HepG2 (cell line): ENCODE data around the gene FAAP20. TPM values are rescaled to one million over a fixed set of nuclear protein-coding genes. Genes with fewer than 3 reads are reported as not detected.

Source experiments
- AGO2 ChIP-seq: fragments of 200-400 bp; formaldehyde crosslinking; optimal IDR thresholded peaks from 2 replicates; pipeline ENCODE3; 2017; ENCODE audit warnings: mild to moderate bottlenecking, low read depth, low read length, moderate library complexity
- ETV5 ChIP-seq: IDR thresholded peaks from 2 replicates; pipeline ENCODE4 v1.6.1; 2018; ENCODE audit warnings: missing biosample characterization, missing genetic modification reagents, inconsistent platforms, borderline replicate concordance
- GABPA ChIP-seq, 2 experiments: IDR thresholded peaks; 2 replicates each; pipeline ENCODE4 v1.6.1; 2011 to 2016; ENCODE audit warnings: low read depth in 2 of 2, low read length in 1 of 2, missing biosample characterization in 1 of 2, missing genetic modification characterization in 1 of 2
- GABPB1 ChIP-seq: IDR thresholded peaks from 2 replicates; pipeline ENCODE4 v1.6.1; 2016; ENCODE audit warnings: mild to moderate bottlenecking, missing genetic modification reagents, moderate library complexity, missing compliant biosample characterization
- KDM1A ChIP-seq: IDR thresholded peaks from 2 replicates; pipeline ENCODE4 v1.6.1; 2016; ENCODE audit warnings: missing compliant biosample characterization
- MAF1 ChIP-seq: sonication (generic); formaldehyde crosslinking; IDR thresholded peaks from 2 replicates; pipeline ENCODE4 v1.5.0; 2020; ENCODE audit warnings: missing genetic modification reagents, borderline replicate concordance
- MED8 ChIP-seq: sonication (generic); formaldehyde crosslinking; IDR thresholded peaks from 2 replicates; pipeline ENCODE4 v1.8.1; 2023; ENCODE audit warnings: mild to moderate bottlenecking, missing genetic modification reagents; ENCODE audit not compliant: insufficient replicate concordance
- PRMT3 ChIP-seq: sonication (generic); formaldehyde crosslinking; IDR thresholded peaks from 2 replicates; pipeline ENCODE4 v1.8.1; 2022; ENCODE audit warnings: low read depth, mild to moderate bottlenecking, moderate library complexity, missing genetic modification reagents, borderline replicate concordance
- SNAI1 ChIP-seq: sonication (generic); formaldehyde crosslinking; IDR thresholded peaks from 2 replicates; pipeline ENCODE4 v1.5.0; 2020; ENCODE audit warnings: mild to moderate bottlenecking, missing genetic modification reagents, borderline replicate concordance
- TBX2 ChIP-seq: sonication (generic); formaldehyde crosslinking; IDR thresholded peaks from 2 replicates; pipeline ENCODE4 v1.5.0; 2020; ENCODE audit warnings: missing genetic modification reagents, mild to moderate bottlenecking, borderline replicate concordance
- ZBTB8A ChIP-seq: sonication (generic); formaldehyde crosslinking; IDR thresholded peaks from 2 replicates; pipeline ENCODE4 v1.4.0; 2020; ENCODE audit warnings: mild to moderate bottlenecking, low read depth, missing genetic modification reagents, borderline replicate concordance
- ZFX ChIP-seq: sonication (generic); formaldehyde crosslinking; IDR thresholded peaks from 2 replicates; pipeline ENCODE4 v1.4.0; 2020; ENCODE audit warnings: mild to moderate bottlenecking, low read depth, missing genetic modification reagents, moderate library complexity
- ZFY ChIP-seq: sonication (generic); formaldehyde crosslinking; IDR thresholded peaks from 2 replicates; pipeline ENCODE4 v1.4.0; 2020; ENCODE audit warnings: missing genetic modification reagents
- ZKSCAN5 ChIP-seq: sonication (generic); formaldehyde crosslinking; IDR thresholded peaks from 2 replicates; pipeline ENCODE4 v1.5.1; 2020; ENCODE audit warnings: mild to moderate bottlenecking, missing genetic modification reagents
- ZNF12 ChIP-seq: sonication (generic); formaldehyde crosslinking; IDR thresholded peaks from 2 replicates; pipeline ENCODE4 v1.5.0; 2020; ENCODE audit warnings: missing genetic modification reagents
- ZNF17 ChIP-seq: sonication (generic); formaldehyde crosslinking; IDR thresholded peaks from 2 replicates; pipeline ENCODE4 v1.5.0; 2020; ENCODE audit warnings: mild to moderate bottlenecking, missing genetic modification reagents
- ZNF296 ChIP-seq: sonication (generic); formaldehyde crosslinking; conservative IDR thresholded peaks from 2 replicates; pipeline ENCODE4 v1.5.0; 2020; ENCODE audit warnings: mild to moderate bottlenecking, missing genetic modification reagents
- ZNF547 ChIP-seq: sonication (generic); formaldehyde crosslinking; IDR thresholded peaks from 2 replicates; pipeline ENCODE4 v1.5.1; 2020; ENCODE audit warnings: mild to moderate bottlenecking, missing genetic modification reagents
- ZNF563 ChIP-seq: sonication (generic); formaldehyde crosslinking; IDR thresholded peaks from 2 replicates; pipeline ENCODE4 v1.8.0; 2022; ENCODE audit warnings: mild to moderate bottlenecking, moderate library complexity, missing genetic modification reagents
- ZSCAN22 ChIP-seq: sonication (generic); formaldehyde crosslinking; IDR thresholded peaks from 2 replicates; pipeline ENCODE4 v1.4.0; 2020; ENCODE audit warnings: mild to moderate bottlenecking, missing genetic modification reagents
- polyA plus RNA-seq, 8 experiments: library from polyadenylated mRNA; depleted of rRNA in 3 of 8; stranded (reverse) in 7 of 8; unstranded in 1 of 8; fragments of >200 nt; fragmentation: Illumina TruSeq in 4 of 8; extraction: Trizol in 4 of 8; gene quantifications; 2 replicates each; pipeline versions ENCODE4 v1.2.1 to v1.2.3, GENCODE V29; 2011 to 2016; ENCODE audit warnings: low read depth in 4 of 8, missing spikeins in 1 of 8, mixed read lengths in 1 of 8; ENCODE audit not compliant: insufficient read depth in 1 of 8
- total RNA-seq, 5 experiments: library from RNA; depleted of rRNA; stranded (reverse); fragments of >200 nt; fragmentation: Illumina TruSeq; extraction: Trizol; gene quantifications; 2 replicates each; pipeline ENCODE4 v1.2.3, GENCODE V29; 2016; ENCODE audit warnings: low read depth in 1 of 5
- TF ChIP-seq, protein P1 (sequence below): IDR thresholded peaks from 2 replicates; pipeline ENCODE4 v1.6.1; 2016; ENCODE audit warnings: missing compliant biosample characterization, missing genetic modification reagents, borderline replicate concordance
- TF ChIP-seq, protein P2 (sequence below): sonication (generic); formaldehyde crosslinking; IDR thresholded peaks from 2 replicates; pipeline ENCODE4 v1.5.0; 2020; ENCODE audit warnings: mild to moderate bottlenecking, missing genetic modification reagents
- TF ChIP-seq, protein P3 (sequence below): sonication (generic); formaldehyde crosslinking; IDR thresholded peaks from 2 replicates; pipeline ENCODE4 v1.4.0; 2020; ENCODE audit warnings: missing genetic modification reagents
- TF ChIP-seq, protein P4 (sequence below): sonication (generic); formaldehyde crosslinking; IDR thresholded peaks from 2 replicates; pipeline ENCODE4 v1.4.0; 2020; ENCODE audit warnings: missing genetic modification reagents

FAAP20 gene
- total and polyA plus RNA-seq, 2 of the 13 experiments (the other 11 are each of a cell fraction or from before 2014, with no cell fraction given): 9.6 to 10.8 TPM

DNA sequence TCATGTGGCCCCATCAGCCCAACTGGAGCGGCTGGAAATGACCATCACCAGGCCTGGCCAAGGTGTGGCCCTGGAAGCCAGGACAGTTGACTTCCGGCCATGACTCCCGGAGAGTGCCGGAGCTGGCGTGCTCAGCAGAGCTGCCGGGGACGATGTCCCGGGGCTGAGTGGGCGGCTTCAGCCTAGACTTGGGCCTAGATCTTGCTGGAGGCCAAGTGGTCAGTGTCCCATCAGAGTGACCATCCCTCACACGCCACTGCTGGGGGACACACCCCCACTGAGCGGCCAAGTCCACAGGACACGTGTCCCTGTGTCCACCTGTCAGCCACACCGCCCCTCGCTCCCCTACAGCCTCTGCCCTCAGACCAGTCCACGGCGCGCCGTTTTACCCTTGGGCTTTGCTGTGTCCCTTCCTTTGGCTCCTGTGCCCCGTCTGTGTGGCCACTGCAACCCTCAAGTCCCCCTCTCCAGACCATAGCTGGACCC is 4.0 kb downstream of the FAAP20 start (continued):
- TF ChIP-seq, protein P1, sequence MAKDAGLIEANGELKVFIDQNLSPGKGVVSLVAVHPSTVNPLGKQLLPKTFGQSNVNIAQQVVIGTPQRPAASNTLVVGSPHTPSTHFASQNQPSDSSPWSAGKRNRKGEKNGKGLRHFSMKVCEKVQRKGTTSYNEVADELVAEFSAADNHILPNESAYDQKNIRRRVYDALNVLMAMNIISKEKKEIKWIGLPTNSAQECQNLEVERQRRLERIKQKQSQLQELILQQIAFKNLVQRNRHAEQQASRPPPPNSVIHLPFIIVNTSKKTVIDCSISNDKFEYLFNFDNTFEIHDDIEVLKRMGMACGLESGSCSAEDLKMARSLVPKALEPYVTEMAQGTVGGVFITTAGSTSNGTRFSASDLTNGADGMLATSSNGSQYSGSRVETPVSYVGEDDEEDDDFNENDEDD (CRISPR knock-in tag): peak; percentile 21; the same call in 1 of the 2 replicates
- TF ChIP-seq ZKSCAN5 (CRISPR knock-in tag) (no peak), ZNF17 (CRISPR knock-in tag) (no peak), MAF1 (0 out of 2 replicates have a peak, but pooled peaks have one; percentile 23), ZBTB8A (CRISPR knock-in tag) (no peak), TBX2 (CRISPR knock-in tag) (no peak), ZFX (CRISPR knock-in tag) (no peak; the same call in 1 of the 2 replicates), KDM1A (CRISPR knock-in tag) (no peak), SNAI1 (CRISPR knock-in tag) (0 out of 2 replicates have a peak, but pooled peaks have one; percentile 51), MED8 (no peak), PRMT3 (CRISPR knock-in tag) (0 out of 2 replicates have a peak, but pooled peaks have one; percentile 19), ETV5 (CRISPR knock-in tag) (peak; percentile 58; the same call in 1 of the 2 replicates), ZNF12 (no peak), ZSCAN22 (CRISPR knock-in tag) (peak; percentile 91), GABPA (IDR thresholded peaks at IDR 0.05; ENCODE audit: low read depth, low read length) (no peak), GABPA (CRISPR knock-in tag; IDR thresholded peaks at IDR 0.05; ENCODE audit: low read depth) (peak; percentile 50; the same call in 1 of the 2 replicates), AGO2 (peak; percentile 34), GABPB1 (CRISPR knock-in tag) (peak; percentile 78), ZFY (CRISPR knock-in tag) (0 out of 2 replicates have a peak, but pooled peaks have one; percentile 7), ZNF563 (CRISPR knock-in tag) (0 out of 2 replicates have a peak, but pooled peaks have one; percentile 49), ZNF547 (CRISPR knock-in tag) (no peak), ZNF296 (0 out of 2 replicates have a peak, but pooled peaks have one; percentile 37)
- TF ChIP-seq, protein P2, sequence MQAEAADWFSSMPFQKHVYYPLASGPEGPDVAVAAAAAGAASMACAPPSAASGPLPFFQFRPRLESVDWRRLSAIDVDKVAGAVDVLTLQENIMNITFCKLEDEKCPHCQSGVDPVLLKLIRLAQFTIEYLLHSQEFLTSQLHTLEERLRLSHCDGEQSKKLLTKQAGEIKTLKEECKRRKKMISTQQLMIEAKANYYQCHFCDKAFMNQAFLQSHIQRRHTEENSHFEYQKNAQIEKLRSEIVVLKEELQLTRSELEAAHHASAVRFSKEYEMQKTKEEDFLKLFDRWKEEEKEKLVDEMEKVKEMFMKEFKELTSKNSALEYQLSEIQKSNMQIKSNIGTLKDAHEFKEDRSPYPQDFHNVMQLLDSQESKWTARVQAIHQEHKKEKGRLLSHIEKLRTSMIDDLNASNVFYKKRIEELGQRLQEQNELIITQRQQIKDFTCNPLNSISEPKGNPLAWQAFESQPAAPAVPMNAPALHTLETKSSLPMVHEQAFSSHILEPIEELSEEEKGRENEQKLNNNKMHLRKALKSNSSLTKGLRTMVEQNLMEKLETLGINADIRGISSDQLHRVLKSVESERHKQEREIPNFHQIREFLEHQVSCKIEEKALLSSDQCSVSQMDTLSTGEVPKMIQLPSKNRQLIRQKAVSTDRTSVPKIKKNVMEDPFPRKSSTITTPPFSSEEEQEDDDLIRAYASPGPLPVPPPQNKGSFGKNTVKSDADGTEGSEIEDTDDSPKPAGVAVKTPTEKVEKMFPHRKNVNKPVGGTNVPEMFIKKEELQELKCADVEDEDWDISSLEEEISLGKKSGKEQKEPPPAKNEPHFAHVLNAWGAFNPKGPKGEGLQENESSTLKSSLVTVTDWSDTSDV (CRISPR knock-in tag): peak; percentile 56; the same call in 1 of the 2 replicates
- TF ChIP-seq, protein P3, sequence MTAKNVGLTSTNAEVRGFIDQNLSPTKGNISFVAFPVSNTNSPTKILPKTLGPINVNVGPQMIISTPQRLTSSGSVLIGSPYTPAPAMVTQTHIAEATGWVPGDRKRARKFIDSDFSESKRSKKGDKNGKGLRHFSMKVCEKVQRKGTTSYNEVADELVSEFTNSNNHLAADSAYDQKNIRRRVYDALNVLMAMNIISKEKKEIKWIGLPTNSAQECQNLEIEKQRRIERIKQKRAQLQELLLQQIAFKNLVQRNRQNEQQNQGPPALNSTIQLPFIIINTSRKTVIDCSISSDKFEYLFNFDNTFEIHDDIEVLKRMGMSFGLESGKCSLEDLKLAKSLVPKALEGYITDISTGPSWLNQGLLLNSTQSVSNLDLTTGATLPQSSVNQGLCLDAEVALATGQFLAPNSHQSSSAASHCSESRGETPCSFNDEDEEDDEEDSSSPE: no peak
- TF ChIP-seq, protein P4, sequence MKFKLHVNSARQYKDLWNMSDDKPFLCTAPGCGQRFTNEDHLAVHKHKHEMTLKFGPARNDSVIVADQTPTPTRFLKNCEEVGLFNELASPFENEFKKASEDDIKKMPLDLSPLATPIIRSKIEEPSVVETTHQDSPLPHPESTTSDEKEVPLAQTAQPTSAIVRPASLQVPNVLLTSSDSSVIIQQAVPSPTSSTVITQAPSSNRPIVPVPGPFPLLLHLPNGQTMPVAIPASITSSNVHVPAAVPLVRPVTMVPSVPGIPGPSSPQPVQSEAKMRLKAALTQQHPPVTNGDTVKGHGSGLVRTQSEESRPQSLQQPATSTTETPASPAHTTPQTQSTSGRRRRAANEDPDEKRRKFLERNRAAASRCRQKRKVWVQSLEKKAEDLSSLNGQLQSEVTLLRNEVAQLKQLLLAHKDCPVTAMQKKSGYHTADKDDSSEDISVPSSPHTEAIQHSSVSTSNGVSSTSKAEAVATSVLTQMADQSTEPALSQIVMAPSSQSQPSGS: no peak
